ENCODE results near the gene HMX3. TPM values are rescaled to one million over a fixed set of nuclear protein-coding genes. Genes with fewer than 3 reads are reported as not detected.
A peak's percentile ranks its signal among the peaks of the same experiment; 100 is the strongest.

Gene HMX3
- 0.20 TPM in 1 of 2 replicates, not detected in the other for total RNA-seq (2021)
- long read RNA-seq: 0 reads

GRCh38 chr10:123135415-123136141 is at the start of gene HMX3:
Gene HMX3 (plus strand): TSS chr10:123135970. CDS start chr10:123136051, 81 bp downstream.
- no peak within 1 kb of the TSS for H4K5ac ChIP-seq (ENCODE audit: insufficient read length, low read depth, low read length)
- H3K9me3 ChIP-seq (ENCODE audit: control insufficient read depth, low read depth, low read length): no peaks in the 10 kb centered on the region
- no peak for TF ChIP-seq CTCF (conservative IDR thresholded peaks at IDR 0.05)
- peaks cover 78% of the 10 kb centered on the region for H3K27me3 ChIP-seq (ENCODE audit: insufficient read depth, low read length)
- no peak within 1 kb of the TSS for H3T11ph ChIP-seq (ENCODE audit: low read length)
- Mint-ChIP-seq H3K4me1 (peaks cover 35 to 50% of the 10 kb centered on the region in 2 experiments), H3K27ac (no peak within 1 kb of the TSS), H3K4me3 (peak within 1 kb of the TSS; percentile 54 to 85), H3K36me3 (ENCODE audit: insufficient read depth in 1 of 3, low read depth in 3 of 3) (no peaks in the 10 kb centered on the region), H3K9me3 (peaks cover 2 to 8% of the 10 kb centered on the region in 2 experiments; a peak in 4 of 5 replicates), H3K27me3 (ENCODE audit: low read depth) (peaks cover 98% of the 10 kb centered on the region)
- no peaks in the 10 kb centered on the region for H3K79me2 ChIP-seq (ENCODE audit: insufficient read depth, low read length)
- no peak within 1 kb of the TSS for H3K4ac ChIP-seq (ENCODE audit: low read depth, low read length)
- no peak within 1 kb of the TSS for H3K9ac ChIP-seq (ENCODE audit: extremely low read depth, insufficient read length, low read length)
- H2BK12ac ChIP-seq (ENCODE audit: insufficient read length, low read depth, low read length): no peak within 1 kb of the TSS
- no peak within 1 kb of the TSS for H2BK120ac ChIP-seq (ENCODE audit: low read depth, low read length, poor library complexity, severe bottlenecking)
- peak; percentile 77 for DNase-seq
- H3K4me1 ChIP-seq (ENCODE audit: insufficient read depth, low read length): no peaks in the 10 kb centered on the region; the same call in 1 of the 2 replicates
- peaks cover 38% of the 10 kb centered on the region for H3K23me2 ChIP-seq (ENCODE audit: insufficient read length, low read depth, low read length, poor library complexity, severe bottlenecking)
- no peaks in the 10 kb centered on the region for H3K79me1 ChIP-seq (ENCODE audit: insufficient read depth, low read depth, low read length, poor library complexity, severe bottlenecking)
- H2AK5ac ChIP-seq (ENCODE audit: insufficient read length, low read length): no peak within 1 kb of the TSS
- no peaks in the 10 kb centered on the region for H4K20me1 ChIP-seq (ENCODE audit: control insufficient read depth, insufficient read depth, insufficient read length)
- H3K23ac ChIP-seq (ENCODE audit: insufficient read length, low read depth, low read length): no peak within 1 kb of the TSS
- H3K56ac ChIP-seq (ENCODE audit: insufficient read length, low read depth, low read length): no peak within 1 kb of the TSS
- no peak within 1 kb of the TSS for H4K91ac ChIP-seq (ENCODE audit: insufficient read length, low read depth, low read length)
- no CpG with 5 or more reads among the region's 76 CpGs for WGBS (ENCODE audit: extremely low coverage, insufficient read length, low lambda C conversion rate)
- H3K4me2 ChIP-seq (ENCODE audit: insufficient read depth, insufficient read length, low read length): peak within 1 kb of the TSS; percentile 89
- H2BK15ac ChIP-seq (ENCODE audit: low read depth, low read length): no peak within 1 kb of the TSS
- H4K8ac ChIP-seq (replicated peaks; ENCODE audit: insufficient read length, low read depth, low read length): no peak within 1 kb of the TSS
- no peak within 1 kb of the TSS for H3K27ac ChIP-seq (ENCODE audit: insufficient read length, low read depth, low read length)
- no peak within 1 kb of the TSS for H3K14ac ChIP-seq (ENCODE audit: insufficient read depth, low read length)
- no peak within 1 kb of the TSS for H2AFZ ChIP-seq (ENCODE audit: low read length)
- H3K18ac ChIP-seq (ENCODE audit: insufficient read length, low read depth, low read length): no peak within 1 kb of the TSS
- H2BK5ac ChIP-seq (ENCODE audit: insufficient read length, low read length): no peak within 1 kb of the TSS
- no peak within 1 kb of the TSS for H2BK20ac ChIP-seq (ENCODE audit: low read depth, low read length, poor library complexity, severe bottlenecking)
